CD4-positive, alpha-beta T cell treated with Interferon alpha-2 for 1 hour (primary cell): ENCODE measurements around the gene NOSIP.
"Not testable (repeated sequence)": the region's sequence is repeated elsewhere in the genome, so short reads cannot be mapped to it uniquely, and the experiment has no call there.

Experiments used
- DNase-seq, 2 donors: peaks; one replicate each; pipeline ENCODE4 v3.0.0-alpha.2; 2020 to 2022

The NOSIP gene

GRCh38 chr19:49580264-49581006 is at the start of gene NOSIP:
TSS of gene NOSIP (minus strand) at chr19:49580556. CDS start at chr19:49560691, 19,865 bp downstream.
- DNase-seq, result peak; percentile 96 to 98

- no peak for DNase-seq
Measured at GRCh38 chr19:49629659-49630058, 49.3 kb upstream of the NOSIP start.

- no peak for DNase-seq
Measured at GRCh38 chr19:49626226-49626625, 45.9 kb upstream of the NOSIP start.

GRCh38 chr19:49624967-49625910 is 44.9 kb upstream of the NOSIP start:
- no peak for DNase-seq

GRCh38 chr19:49617860-49618259 is 37.5 kb upstream of the NOSIP start:
- not testable (repeated sequence) for DNase-seq

- DNase-seq, result no peak
Measured at GRCh38 chr19:49616945-49617344, 36.6 kb upstream of the NOSIP start.

DNA sequence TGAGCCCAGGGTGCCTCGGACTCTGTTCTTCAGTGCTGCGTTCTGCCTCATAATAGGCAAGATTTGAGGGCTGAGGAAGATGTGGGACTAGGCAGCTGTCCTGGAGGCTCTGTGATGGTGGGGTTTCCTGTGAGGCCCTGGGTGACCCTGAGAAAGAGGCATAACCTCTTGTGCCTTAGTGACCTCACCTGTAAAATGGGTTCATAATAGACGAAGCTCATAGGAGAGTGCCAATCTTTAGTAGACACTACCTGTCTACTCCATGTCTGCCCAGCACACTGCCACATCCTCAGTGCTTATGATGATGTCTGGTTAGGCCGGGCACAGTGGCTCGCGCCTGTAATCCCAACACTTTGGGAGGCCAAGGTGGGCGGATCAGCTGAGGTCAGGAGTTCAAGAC is 36.2 kb upstream of the NOSIP start:
- DNase-seq, result no peak

DNA sequence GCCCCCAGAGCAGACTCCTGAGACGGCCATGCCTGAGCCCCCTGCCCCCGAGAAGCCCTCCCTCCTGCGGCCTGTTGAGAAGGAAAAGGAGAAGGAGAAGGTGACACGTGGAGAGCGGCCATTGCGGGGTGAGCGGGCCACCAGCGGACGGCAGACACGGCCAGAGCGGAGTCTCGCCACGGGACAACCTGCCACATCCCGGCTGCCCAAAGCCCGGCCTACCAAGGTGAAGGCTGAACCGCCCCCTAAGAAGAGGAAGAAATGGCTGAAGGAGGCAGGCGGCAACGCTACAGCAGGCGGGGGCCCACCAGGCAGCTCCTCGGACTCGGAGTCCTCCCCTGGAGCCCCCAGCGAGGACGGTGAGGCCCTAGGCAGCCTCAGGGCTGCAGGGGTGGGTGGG is 35.5 kb upstream of the NOSIP start:
- no peak for DNase-seq

GRCh38 chr19:49614096-49614833 is 33.9 kb upstream of the NOSIP start:
- no peak for DNase-seq

DNA sequence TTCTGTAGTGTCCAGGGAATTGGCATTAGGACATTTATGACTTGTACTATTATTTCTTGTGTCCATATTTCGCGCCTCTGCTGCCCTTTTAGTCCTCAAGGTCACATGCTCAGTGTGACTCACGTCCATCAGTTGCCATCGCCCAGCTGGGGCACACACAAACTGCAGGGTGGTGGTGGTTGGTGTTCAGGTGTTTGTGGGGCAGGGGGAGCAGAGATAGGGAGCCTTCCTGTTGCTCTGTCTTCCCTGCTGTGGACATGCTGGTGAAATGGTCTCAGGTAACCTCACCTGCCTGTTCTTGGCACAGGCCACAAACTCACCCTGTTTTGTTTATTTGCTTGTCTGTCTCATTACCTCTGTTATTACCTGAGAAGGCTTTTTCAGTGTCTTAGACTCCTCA is 33.0 kb upstream of the NOSIP start:
- DNase-seq, result no peak

- no peak for DNase-seq
Measured at GRCh38 chr19:49609499-49610092, 29.2 kb upstream of the NOSIP start.

DNA sequence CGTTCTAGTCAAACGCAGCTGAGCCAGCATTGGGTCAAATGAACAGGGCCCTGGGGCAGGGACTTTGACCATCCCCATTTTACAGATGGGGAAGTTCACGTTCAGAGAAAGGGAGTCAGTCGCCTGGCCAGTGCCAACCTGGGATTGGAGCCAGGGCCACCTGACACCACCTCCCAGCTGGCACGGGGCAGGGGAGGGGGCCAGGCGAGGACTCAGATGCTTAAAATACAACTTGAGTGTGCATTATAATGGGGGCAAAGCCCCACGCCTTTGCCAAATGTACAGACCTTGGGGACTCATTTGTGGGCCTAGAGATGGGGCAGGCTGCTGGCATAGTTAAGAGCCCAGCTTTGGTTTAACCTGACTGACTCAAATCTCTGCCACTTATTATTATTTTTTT is 25.2 kb upstream of the NOSIP start:
- no peak for DNase-seq

GRCh38 chr19:49602806-49603205 is 22.4 kb upstream of the NOSIP start:
- DNase-seq, result no peak

GRCh38 chr19:49601482-49602038 is 21.2 kb upstream of the NOSIP start:
- DNase-seq, result no peak

GRCh38 chr19:49599378-49600295 is 19.3 kb upstream of the NOSIP start:
- no peak for DNase-seq

GRCh38 chr19:49597703-49597974 is 17.3 kb upstream of the NOSIP start:
- DNase-seq, result no peak

DNA sequence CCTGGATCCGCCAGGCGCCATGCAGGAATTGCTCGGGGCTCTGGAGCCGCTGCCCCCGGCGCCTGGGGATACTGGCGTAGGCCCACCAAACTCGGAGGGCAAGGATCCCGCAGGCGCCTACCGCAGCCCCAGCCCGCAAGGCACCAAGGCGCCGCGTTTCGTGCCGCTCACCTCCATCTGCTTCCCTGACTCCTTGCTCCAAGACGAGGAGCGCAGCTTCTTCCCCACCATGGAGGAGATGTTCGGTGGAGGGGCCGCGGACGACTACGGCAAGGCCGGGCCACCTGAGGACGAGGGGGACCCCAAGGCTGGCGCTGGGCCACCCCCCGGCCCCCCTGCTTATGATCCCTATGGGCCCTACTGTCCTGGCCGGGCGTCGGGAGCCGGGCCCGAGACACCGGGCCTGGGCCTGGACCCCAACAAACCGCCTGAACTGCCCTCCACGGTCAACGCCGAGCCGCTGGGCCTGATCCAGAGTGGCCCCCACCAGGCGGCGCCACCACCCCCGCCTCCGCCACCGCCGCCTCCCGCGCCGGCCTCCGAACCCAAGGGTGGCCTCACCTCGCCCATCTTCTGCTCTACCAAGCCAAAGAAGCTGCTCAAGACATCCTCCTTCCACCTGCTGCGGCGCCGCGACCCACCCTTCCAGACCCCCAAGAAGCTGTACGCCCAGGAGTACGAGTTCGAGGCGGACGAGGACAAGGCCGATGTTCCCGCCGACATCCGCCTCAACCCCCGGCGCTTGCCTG is 16.8 kb upstream of the NOSIP start:
- no peak for DNase-seq

- DNase-seq, result no peak
Measured at GRCh38 chr19:49596407-49596806, 16.1 kb upstream of the NOSIP start.

- no peak for DNase-seq
Measured at GRCh38 chr19:49595819-49596404, 15.6 kb upstream of the NOSIP start.

GRCh38 chr19:49594993-49595818 is 14.8 kb upstream of the NOSIP start:
- DNase-seq, result no peak
